Measurements from ENCODE around the gene SMAD9.

DNA sequence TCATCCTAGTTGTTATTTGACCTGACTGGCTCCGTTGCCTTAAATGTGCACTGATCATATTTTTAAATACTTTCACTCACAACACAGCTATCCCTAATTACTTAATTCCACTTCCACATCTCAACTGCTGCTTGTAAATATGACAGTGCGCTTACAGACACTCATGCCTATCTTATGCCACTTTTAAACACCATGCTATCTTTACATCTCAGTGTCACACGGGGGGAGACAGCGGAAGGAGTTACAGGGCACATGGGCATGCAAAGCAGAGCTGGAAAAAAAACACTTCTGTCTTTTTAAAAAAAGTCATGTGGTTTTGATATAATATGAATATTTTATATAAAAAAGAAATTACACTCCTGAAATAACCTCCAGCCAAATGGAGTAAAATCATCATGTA, 44.1 kb downstream of the SMAD9 start:
- no peak for TF ChIP-seq POLR2A (IDR thresholded peaks at IDR 0.05)
- TF ChIP-seq, protein P1, sequence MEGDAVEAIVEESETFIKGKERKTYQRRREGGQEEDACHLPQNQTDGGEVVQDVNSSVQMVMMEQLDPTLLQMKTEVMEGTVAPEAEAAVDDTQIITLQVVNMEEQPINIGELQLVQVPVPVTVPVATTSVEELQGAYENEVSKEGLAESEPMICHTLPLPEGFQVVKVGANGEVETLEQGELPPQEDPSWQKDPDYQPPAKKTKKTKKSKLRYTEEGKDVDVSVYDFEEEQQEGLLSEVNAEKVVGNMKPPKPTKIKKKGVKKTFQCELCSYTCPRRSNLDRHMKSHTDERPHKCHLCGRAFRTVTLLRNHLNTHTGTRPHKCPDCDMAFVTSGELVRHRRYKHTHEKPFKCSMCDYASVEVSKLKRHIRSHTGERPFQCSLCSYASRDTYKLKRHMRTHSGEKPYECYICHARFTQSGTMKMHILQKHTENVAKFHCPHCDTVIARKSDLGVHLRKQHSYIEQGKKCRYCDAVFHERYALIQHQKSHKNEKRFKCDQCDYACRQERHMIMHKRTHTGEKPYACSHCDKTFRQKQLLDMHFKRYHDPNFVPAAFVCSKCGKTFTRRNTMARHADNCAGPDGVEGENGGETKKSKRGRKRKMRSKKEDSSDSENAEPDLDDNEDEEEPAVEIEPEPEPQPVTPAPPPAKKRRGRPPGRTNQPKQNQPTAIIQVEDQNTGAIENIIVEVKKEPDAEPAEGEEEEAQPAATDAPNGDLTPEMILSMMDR (IDR thresholded peaks at IDR 0.05) = no peak

Measured in thyroid gland (tissue), 4 donors.